ENCODE data around the gene CMKLR1.

Gene CMKLR1

GRCh38 chr12:108298761-108299275 lies 40.3 kb downstream of the CMKLR1 start:
- no peak for DNase-seq (ENCODE audit: low read depth)

DNA sequence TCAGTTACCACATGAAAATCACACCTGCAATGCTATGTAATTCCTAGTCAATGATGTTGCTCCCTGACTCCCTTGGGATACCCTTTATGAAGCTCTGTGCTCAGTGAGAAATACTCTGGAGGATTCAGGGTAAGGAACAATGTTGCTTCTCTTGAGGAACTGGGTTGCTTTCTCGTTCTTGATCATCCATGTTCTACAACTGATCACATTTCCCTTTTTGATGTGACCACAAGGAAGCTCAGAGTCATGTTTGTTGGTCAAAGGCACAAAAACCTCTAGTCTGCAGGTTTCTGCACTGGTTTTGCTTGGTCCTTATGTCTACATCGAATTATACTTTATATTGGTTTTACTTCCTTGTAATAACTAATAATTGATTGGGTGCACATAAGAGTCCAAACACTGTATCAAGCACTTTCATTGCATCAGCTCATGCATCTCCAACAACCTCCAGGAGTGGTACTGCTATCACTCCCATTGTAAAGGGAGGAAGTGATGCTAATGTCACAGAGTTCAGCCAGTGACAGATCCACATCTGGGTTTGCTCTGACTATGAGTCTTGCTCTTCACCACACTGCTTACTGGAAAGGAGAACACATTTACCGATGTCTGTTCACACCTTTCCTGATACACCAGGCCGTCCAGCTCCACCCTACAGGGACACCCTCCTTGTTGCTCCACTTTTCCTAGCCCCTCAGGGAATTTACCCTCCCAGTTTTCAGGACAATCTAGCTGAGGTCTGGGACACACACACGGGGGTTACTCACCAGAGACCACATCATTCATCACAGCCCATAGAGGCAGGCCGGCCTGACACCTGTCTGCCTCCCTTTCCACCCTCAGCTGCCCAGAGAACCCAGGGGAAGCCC lies 41.0 kb downstream of the CMKLR1 start:
- no peak for DNase-seq (ENCODE audit: low read depth)

DNA sequence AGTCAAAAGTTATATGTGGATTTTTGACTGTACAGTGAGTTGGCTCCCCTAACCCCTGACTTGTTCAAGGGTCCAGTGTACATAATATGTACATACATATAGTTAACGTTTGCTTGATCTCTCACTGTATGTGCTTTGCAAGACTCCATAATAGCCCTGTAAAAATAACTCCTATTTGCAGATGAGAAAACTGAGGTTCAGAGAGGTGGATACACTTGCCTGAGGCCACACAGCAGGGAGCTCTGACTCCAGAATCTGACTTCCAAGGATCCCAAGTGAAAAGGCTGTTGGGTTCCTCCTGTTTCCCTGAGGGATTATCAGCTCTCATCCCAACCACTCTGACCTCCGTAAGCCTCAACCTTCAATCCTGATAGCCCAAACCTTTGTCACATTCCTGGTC lies 41.7 kb downstream of the CMKLR1 start:
- DNase-seq (ENCODE audit: low read depth) = no peak

DNA sequence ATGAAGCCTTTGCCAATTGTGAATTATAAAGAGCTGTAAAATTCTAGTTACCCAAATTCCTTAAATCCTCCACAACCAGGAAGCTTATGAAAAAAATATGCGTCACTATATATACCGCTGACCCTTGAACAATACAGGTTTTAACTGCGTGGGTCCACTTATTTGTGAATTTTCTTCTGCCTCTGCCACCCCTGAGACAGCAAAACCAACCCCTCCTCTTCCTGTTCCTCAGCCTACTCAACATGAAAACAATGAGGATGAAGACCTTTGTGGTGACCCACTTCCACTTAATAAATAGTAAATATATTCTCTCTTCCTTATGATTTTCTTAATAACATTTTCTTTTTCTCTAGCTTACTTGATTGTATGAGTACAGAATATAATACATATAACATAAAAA lies 42.2 kb downstream of the CMKLR1 start:
- no peak for DNase-seq (ENCODE audit: low read depth)

- no peak for DNase-seq (ENCODE audit: low read depth)
Observed at GRCh38 chr12:108295641-108296040, 43.5 kb downstream of the CMKLR1 start.

GRCh38 chr12:108289350-108290161 lies 49.6 kb downstream of the CMKLR1 start:
- DNase-seq (ENCODE audit: low read depth) = no peak

GRCh38 chr12:108287227-108287626 lies 51.9 kb downstream of the CMKLR1 start:
- DNase-seq (ENCODE audit: low read depth) = no peak

GRCh38 chr12:108285016-108285415 lies 54.1 kb downstream of the CMKLR1 start:
- no peak for DNase-seq (ENCODE audit: low read depth)

DNA sequence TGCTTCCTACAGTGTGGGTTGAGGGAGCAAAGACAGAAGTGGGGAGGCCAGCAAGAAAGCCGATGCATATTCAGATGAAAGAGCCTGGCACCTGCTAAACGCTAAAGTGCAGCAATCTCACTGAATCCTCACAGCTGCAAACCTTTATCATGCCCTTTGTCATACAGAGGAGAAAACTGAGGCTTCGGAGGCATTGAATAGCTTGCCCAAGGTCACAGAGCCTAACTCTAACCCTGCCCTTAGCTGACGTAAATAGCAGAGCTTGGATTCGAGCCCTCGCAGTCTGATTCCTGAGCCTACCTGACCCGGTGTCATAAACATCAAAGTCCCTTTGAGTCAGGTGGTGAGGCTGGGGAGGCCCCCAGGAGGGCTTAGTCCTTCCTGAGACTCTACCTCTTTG lies 54.9 kb downstream of the CMKLR1 start:
- DNase-seq (ENCODE audit: low read depth) = no peak

DNA sequence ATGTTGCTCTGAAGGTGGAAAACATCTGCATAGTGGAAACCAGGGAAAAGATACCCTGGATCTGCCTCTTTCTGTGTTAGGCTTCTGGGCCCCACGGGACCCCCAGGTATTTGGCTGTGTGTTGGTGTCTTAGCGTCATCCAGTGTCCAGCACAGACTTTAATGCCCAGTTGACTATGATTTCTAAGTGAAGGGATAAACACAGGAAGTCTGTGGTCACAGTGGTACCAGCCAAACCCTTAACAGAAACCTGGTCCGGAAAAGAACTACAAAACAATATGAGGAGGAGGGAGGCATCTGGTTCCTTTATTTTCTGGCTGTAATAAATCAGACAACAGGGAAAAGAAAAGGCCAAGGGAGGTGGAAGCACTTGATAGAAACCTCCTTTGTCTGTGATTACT lies 56.4 kb downstream of the CMKLR1 start:
- no peak for DNase-seq (ENCODE audit: low read depth)

- no peak for DNase-seq (ENCODE audit: low read depth)
Observed at GRCh38 chr12:108282160-108282559, 57.0 kb downstream of the CMKLR1 start.

DNA sequence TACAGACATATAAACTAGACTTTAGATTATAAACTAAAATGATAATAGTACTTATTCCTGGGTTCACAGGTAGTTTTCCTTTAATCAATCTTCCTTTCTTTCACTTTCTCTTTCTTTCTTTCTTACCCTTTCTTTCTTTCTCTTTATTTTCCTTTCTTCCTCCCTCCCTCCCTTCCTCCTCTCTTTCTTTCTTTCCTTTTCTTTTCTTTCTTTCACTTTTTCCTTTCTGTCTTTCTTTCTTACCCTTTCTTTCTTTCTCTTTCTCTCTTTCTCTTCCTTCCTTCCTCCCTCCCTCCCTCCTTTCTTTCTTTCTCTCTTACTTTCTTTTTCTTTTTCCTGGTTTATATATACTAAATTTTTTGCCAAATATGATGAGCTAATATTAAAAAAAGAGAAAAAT lies 61.5 kb downstream of the CMKLR1 start:
- no peak for DNase-seq (ENCODE audit: low read depth)

DNA sequence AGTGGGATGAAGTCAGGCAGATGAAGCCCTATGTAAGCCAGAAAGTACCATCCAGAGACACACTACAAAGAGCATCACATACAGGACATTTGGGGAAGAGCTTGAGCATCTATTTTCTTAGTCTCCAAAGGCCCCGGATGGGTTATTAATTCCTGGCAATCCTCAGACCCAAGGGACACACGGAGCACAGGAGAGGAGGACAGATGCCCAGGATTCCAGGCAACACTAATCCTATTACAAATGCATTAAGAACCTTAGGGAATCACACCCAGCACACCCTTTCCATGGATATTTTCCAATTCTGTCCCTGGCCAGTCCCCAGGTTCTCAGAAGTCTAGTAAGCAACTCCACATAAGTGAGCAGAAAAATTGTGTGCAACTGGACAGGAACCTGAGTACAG lies 65.9 kb downstream of the CMKLR1 start:
- DNase-seq (ENCODE audit: low read depth) = no peak

GRCh38 chr12:108271951-108272872 lies 66.9 kb downstream of the CMKLR1 start:
- no peak for DNase-seq (ENCODE audit: low read depth)

DNA sequence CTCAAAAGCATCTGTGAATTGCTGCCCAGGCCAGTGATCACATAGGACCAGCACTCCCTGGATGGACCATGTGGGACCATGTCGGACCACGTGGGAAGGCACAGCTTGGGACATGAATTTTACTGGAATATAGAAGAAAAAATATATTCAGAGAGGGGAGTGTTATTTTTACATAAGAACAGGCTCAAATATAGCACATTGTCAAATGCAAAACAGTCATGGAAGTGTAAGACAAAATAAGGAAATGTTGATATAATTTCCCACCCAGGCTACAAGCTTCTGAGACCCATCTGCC lies 68.3 kb downstream of the CMKLR1 start:
- DNase-seq (ENCODE audit: low read depth) = no peak

GRCh38 chr12:108270035-108270848 lies 68.9 kb downstream of the CMKLR1 start:
- DNase-seq (ENCODE audit: low read depth) = no peak

- no peak for DNase-seq (ENCODE audit: low read depth)
Observed at GRCh38 chr12:108269224-108269623, 69.9 kb downstream of the CMKLR1 start.

- no peak for DNase-seq (ENCODE audit: low read depth)
Observed at GRCh38 chr12:108268397-108268796, 70.7 kb downstream of the CMKLR1 start.

- DNase-seq (ENCODE audit: low read depth) = no peak
Observed at GRCh38 chr12:108267450-108267849, 71.7 kb downstream of the CMKLR1 start.

DNA sequence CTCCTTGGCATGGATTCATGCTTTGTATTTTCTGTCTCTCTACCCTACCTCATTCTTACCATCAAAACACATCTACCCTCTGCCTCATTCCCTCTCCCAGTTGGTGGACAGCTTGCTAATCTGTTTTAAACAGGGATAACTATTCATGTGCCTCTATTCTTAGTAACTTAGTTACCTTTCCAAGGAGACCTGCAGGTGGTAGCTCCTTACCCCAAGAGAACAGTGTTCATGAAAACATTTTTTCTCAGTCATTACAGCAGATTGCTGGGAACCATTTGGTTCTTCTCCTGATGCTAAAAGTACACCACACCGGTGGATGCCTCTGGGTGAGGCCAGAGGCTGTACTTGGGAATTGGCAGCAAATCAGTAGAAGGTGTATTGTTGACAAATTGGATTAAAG lies 73.0 kb downstream of the CMKLR1 start:
- DNase-seq (ENCODE audit: low read depth) = no peak

DNA sequence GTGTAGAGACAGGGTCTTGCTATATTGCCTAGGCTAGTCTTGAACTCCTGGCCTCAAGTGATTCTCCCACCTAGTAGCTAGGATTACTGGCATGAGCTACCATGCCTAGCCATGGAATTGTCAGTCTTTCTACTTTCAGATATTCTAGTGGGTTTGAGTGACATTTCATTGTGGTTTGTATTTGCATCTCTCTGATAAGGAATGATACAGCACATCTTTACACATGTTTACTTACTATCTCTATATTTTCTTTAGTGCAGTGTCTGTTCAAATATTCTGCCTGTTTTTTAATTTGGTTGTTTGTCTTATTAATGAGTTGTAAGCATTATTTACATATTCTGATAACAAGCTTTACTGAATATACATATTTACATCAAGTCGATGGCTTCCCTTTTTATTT lies 73.6 kb downstream of the CMKLR1 start:
- no peak for DNase-seq (ENCODE audit: low read depth)
